ENCODE measurements around the gene ZBTB7A.

DNA sequence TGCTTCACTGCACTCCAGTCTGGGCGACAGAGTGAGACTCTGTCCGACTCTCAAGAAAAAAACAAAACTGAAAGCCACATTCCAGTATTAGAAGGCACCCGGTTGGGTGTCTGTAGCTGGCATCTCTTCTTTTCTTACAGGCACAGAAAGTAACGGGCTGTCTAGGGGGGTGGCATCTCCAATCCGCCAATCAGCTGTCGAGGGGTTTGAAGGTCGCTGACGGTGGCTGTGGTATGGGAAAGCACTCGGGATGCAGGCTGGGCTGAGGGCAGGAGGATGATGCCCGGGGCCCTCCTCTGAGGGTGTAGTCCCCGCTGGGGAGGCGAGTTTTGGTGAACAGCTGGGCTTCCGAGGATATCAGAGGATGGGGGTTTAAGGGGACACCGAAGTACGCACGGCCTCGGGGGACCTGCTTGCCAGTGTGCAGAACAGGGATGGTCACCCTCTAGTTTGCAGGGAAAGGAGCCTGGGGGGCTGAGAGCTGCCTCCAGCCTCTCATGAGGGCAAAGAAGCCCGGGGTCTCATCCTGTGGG is 27.0 kb upstream of the ZBTB7A start:
- TF ChIP-seq, protein P1, sequence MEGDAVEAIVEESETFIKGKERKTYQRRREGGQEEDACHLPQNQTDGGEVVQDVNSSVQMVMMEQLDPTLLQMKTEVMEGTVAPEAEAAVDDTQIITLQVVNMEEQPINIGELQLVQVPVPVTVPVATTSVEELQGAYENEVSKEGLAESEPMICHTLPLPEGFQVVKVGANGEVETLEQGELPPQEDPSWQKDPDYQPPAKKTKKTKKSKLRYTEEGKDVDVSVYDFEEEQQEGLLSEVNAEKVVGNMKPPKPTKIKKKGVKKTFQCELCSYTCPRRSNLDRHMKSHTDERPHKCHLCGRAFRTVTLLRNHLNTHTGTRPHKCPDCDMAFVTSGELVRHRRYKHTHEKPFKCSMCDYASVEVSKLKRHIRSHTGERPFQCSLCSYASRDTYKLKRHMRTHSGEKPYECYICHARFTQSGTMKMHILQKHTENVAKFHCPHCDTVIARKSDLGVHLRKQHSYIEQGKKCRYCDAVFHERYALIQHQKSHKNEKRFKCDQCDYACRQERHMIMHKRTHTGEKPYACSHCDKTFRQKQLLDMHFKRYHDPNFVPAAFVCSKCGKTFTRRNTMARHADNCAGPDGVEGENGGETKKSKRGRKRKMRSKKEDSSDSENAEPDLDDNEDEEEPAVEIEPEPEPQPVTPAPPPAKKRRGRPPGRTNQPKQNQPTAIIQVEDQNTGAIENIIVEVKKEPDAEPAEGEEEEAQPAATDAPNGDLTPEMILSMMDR (IDR thresholded peaks at IDR 0.05), result no peak
- no peak for TF ChIP-seq POLR2A (IDR thresholded peaks at IDR 0.05)

All from esophagus squamous epithelium (tissue), 4 donors.